BJ (cell line): Measurements from ENCODE around the gene EN1. TPM values are rescaled to one million over a fixed set of nuclear protein-coding genes. Genes with fewer than 3 reads are reported as not detected.

ENCODE experiments used
- CTCF ChIA-PET: fragments of 350-600 bp; formaldehyde crosslinking; extraction: SDS; loops from one replicate; lab custom pipeline; 2021; ENCODE audit warnings: antibody characterized with exemption, inconsistent platforms; lab: Yijun Ruan, JAX
- POLR2A ChIA-PET: fragments of 300-600 bp; sonication (Branson Sonifier 250); formaldehyde crosslinking; extraction: SDS; loops from one replicate; lab custom pipeline; 2021; ENCODE audit warnings: antibody characterized with exemption; lab: Charles Lee
- DNase-seq: peaks from one replicate; pipeline ENCODE4 v3.0.0-alpha.2; 2011; ENCODE audit warnings: low read depth
- H3K27me3 ChIP-seq: 2 replicates; pipeline ENCODE4 v1.6.0; 2011; ENCODE audit warnings: low read length; ENCODE audit not compliant: control insufficient read depth, insufficient read depth
- H3K36me3 ChIP-seq: 2 replicates; pipeline ENCODE4 v1.5.1; 2011; ENCODE audit warnings: low read length; ENCODE audit not compliant: control insufficient read depth, insufficient read depth
- H3K4me3 ChIP-seq: 2 replicates; pipeline ENCODE4 v1.5.1; 2011; ENCODE audit warnings: low read depth, mild to moderate bottlenecking, control low read depth, low read length
- polyA plus RNA-seq: library from polyadenylated mRNA; depleted of rRNA; stranded (reverse); fragments of >200 nt; gene quantifications from 2 replicates; pipeline ENCODE4 v1.2.3, GENCODE V29; 2011
- TF ChIP-seq, protein P1 (sequence below): IDR thresholded peaks from 2 replicates; pipeline ENCODE4 v1.5.1; 2011; ENCODE audit warnings: low read depth, mild to moderate bottlenecking, control low read depth, inconsistent platforms, low read length, moderate library complexity; ENCODE audit not compliant: insufficient read depth

Gene EN1
- polyA plus RNA-seq, 1 experiment, result not detected

- ChIA-PET CTCF (interaction anchor here (0.9 to 4.7 kb wide), 24 partner anchors 12 to 634 kb away, joined by 3 to 35 read pairs (median 5); no protein-coding TSS in a partner anchor), POLR2A (no interaction called here)
- peaks cover 86% of the 10 kb centered on the region for H3K27me3 ChIP-seq
These were observed 9.0 kb upstream of the EN1 start for GRCh38 chr2:118856330-118856977.

GRCh38 chr2:118855451-118856279, 8.2 kb upstream of the EN1 start:
- H3K27me3 ChIP-seq, result peaks cover 84% of the 10 kb centered on the region
- peak overlapping the region; percentile 20 for H3K4me3 ChIP-seq
- TF ChIP-seq, protein P1, sequence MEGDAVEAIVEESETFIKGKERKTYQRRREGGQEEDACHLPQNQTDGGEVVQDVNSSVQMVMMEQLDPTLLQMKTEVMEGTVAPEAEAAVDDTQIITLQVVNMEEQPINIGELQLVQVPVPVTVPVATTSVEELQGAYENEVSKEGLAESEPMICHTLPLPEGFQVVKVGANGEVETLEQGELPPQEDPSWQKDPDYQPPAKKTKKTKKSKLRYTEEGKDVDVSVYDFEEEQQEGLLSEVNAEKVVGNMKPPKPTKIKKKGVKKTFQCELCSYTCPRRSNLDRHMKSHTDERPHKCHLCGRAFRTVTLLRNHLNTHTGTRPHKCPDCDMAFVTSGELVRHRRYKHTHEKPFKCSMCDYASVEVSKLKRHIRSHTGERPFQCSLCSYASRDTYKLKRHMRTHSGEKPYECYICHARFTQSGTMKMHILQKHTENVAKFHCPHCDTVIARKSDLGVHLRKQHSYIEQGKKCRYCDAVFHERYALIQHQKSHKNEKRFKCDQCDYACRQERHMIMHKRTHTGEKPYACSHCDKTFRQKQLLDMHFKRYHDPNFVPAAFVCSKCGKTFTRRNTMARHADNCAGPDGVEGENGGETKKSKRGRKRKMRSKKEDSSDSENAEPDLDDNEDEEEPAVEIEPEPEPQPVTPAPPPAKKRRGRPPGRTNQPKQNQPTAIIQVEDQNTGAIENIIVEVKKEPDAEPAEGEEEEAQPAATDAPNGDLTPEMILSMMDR, result peak; percentile 91
- ChIA-PET POLR2A (interaction anchor here (0.6 kb wide), 1 partner anchor 632 kb away, joined by 3 read pairs; no protein-coding TSS in a partner anchor), CTCF (interaction anchor here (0.6 to 4.7 kb wide), 69 partner anchors 8 to 809 kb away, joined by 3 to 35 read pairs (median 4); no protein-coding TSS in a partner anchor)
- H3K36me3 ChIP-seq, result no peaks in the 10 kb centered on the region
- DNase-seq, result no peak

More at GRCh38 chr2:118856330-118856977, 9.0 kb upstream of the EN1 start:
- Histone ChIP-seq H3K4me3 (no peak overlapping the region), H3K36me3 (no peaks in the 10 kb centered on the region)
- TF ChIP-seq, protein P1, result no peak
- DNase-seq, result no peak

DNA sequence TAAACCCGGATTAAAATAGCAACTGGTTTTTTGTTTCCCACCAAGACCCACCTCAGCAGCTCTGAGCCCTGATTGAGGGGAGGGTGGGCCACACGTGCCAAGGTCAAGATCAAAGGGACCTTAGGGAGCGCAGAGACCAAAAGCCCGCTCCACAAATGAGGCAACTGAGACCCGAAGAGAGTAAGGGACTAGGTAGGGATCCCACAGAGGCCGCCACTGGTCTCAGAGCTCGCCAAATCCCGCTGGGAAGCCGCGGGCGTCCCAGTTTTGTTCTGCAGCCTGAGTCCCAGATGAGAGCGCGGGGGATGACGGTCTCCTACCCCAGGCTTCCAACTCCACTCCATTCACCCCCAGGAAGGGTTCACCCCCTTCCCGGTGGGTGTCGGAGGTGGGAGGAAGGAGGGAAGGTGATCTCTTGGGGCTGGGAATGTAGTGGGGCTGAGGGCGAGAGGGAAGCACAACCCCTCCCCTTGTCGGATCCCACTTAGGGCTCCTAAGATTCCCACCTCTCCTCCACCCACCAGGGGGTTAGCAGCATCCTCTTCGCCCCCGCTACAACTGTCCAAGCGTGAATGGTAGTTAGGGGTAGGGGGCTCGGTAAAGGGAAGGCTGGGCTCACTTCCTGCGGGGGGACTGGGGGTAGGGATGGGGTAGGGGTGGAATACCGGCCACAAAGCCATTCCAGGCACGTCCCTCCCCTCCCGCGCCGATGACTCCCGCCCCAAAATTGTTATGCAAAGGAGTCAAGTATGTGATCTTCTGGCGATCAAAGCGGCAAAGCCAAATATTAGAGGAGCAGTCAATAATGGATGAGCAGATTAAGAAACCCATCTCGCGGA, 7.3 kb upstream of the EN1 start:
- ChIA-PET POLR2A (interaction anchor here (0.6 kb wide), 1 partner anchor 631 kb away, joined by 3 read pairs; no protein-coding TSS in a partner anchor), CTCF (interaction anchor here (0.6 to 4.7 kb wide), 67 partner anchors 8 to 808 kb away, joined by 3 to 35 read pairs (median 4); no protein-coding TSS in a partner anchor)

DNA sequence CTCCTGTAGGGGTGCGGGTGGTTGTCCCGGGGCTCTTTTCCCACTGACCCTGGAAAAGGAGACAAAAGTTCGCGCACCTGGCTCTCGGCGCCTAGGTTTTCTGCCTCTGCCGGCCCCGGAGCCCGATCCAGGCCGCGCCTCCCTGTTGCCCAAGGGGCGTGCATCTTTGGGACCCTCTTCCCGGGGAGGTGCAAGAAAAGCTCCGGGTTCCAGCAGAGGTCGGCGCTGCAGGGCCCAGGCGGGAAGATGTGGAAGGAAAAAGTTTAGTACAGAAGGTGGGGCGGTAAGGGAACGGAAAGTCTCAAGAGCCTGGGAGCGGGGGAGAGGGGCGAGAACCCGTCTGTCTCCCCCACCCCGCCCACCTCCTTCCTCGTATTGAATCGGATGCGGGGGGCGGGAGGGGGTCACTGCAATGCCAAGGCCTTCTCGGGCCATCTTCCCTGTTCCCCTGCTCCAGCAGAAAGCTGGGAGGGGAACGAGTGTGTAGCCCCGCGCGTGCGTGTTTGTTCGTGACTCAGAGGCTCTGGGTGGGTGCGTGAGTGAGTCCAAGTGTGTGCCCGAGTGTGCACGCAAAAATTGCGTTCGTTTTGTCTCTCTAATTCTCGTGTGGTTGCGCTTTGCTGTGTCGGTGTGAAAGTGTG, 6.3 kb upstream of the EN1 start:
- Histone ChIP-seq H3K27me3 (peaks cover 84% of the 10 kb centered on the region), H3K36me3 (no peaks in the 10 kb centered on the region), H3K4me3 (no peak overlapping the region)
- DNase-seq, result no peak
- ChIA-PET POLR2A (no interaction called here), CTCF (interaction anchor here (0.9 to 4.7 kb wide), 6 partner anchors 315 to 807 kb away, joined by 3 to 35 read pairs (median 10); no protein-coding TSS in a partner anchor)
- TF ChIP-seq, protein P1, result no peak

More for the DNA sequence above, 7.3 kb upstream of the EN1 start:
- H3K36me3 ChIP-seq, result no peaks in the 10 kb centered on the region
- H3K27me3 ChIP-seq, result peaks cover 85% of the 10 kb centered on the region
- H3K4me3 ChIP-seq, result no peak overlapping the region
- DNase-seq, result no peak
- TF ChIP-seq, protein P1, result no peak
